MCF 10A (cell line): ENCODE data around the gene ANK2. TPM values are rescaled to one million over a fixed set of nuclear protein-coding genes. Genes with fewer than 3 reads are reported as not detected.

Experiments
- BruUV-seq: library from RNA; stranded (reverse); fragments of 400-500 nt; replicated peaks from 2 replicates; lab custom pipeline; 2021; lab: Mats Ljungman, UMichigan
- CTCF ChIA-PET: fragments of 300-600 bp; sonication (Branson Sonifier 250); formaldehyde crosslinking; extraction: SDS; loops from one replicate; lab custom pipeline; 2021; ENCODE audit warnings: antibody characterized with exemption, inconsistent platforms; lab: Yijun Ruan, JAX
- POLR2A ChIA-PET: fragments of 300-600, 350-650 bp; sonication (Branson Sonifier 250); formaldehyde crosslinking; extraction: SDS; loops from one replicate; lab custom pipeline; 2020; ENCODE audit warnings: antibody characterized with exemption, inconsistent platforms; lab: Yijun Ruan, JAX
- DNase-seq: peaks from one replicate; pipeline ENCODE4 v3.0.0-alpha.2; 2018; ENCODE audit not compliant: unreplicated experiment
- H3K27ac Mint-ChIP-seq: one replicate; pipeline ENCODE4 v1.8.0; 2022; ENCODE audit warnings: mild to moderate bottlenecking, low read depth, mixed read lengths; ENCODE audit not compliant: unreplicated experiment
- H3K27me3 Mint-ChIP-seq: one replicate; pipeline ENCODE4 v1.8.0; 2022; ENCODE audit warnings: mixed read lengths; ENCODE audit not compliant: insufficient read depth, unreplicated experiment
- H3K36me3 Mint-ChIP-seq: one replicate; pipeline ENCODE4 v1.8.0; 2022; ENCODE audit warnings: mild to moderate bottlenecking, moderate library complexity, mixed read lengths; ENCODE audit not compliant: insufficient read depth, unreplicated experiment
- H3K4me1 Mint-ChIP-seq: one replicate; pipeline ENCODE4 v1.8.0; 2022; ENCODE audit warnings: mixed read lengths; ENCODE audit not compliant: insufficient read depth, unreplicated experiment
- H3K4me3 Mint-ChIP-seq: one replicate; pipeline ENCODE4 v1.8.0; 2022; ENCODE audit warnings: mild to moderate bottlenecking, moderate library complexity, mixed read lengths; ENCODE audit not compliant: unreplicated experiment
- H3K9me3 Mint-ChIP-seq: one replicate; pipeline ENCODE4 v1.8.0; 2022; ENCODE audit warnings: mixed read lengths; ENCODE audit not compliant: unreplicated experiment
- intact Hi-C: fragments of 100-400 bp; cut with micrococcal nuclease; formaldehyde crosslinking; loops from 2 replicates; pipeline ENCODE4 v1.14.1; 2022
- total RNA-seq: library from RNA; stranded (reverse); gene quantifications from 2 replicates; pipeline ENCODE4 v1.2.3, GENCODE V29; 2022
- TF ChIP-seq, protein P1 (sequence below): fragments of 200-600 bp; IDR thresholded peaks from one replicate; pipeline ENCODE4 v1.8.0; 2022; ENCODE audit warnings: antibody characterized with exemption, mild to moderate bottlenecking; ENCODE audit not compliant: unreplicated experiment

Gene ANK2
- total RNA-seq, 1 experiment from 2014 or later: 37.4 TPM

DNA sequence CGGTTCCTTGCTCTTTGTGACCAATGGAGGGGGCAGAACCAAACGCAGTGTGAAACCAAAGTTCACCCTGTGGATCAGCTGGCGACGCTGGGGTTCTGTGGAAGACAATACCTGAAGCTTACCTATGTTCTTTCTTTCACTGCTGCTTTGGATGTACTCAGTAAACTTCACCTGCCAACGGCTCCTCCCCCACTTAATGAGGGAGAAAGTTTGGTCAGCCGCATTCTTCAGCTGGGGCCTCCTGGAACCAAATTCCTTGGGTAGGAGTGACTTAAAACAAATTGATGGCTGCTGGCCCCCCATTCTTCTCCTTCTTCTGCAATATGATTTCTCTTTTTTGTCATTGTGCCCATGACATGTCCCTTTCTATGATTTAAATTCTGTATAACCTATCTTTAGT is 282.4 kb downstream of the ANK2 start:
- ChIA-PET CTCF (no interaction called here), POLR2A (no interaction called here)
- no TSS peak for BruUV-seq
- Mint-ChIP-seq H3K4me1 (peaks cover 4% of the 10 kb centered on the region), H3K9me3 (no peaks in the 10 kb centered on the region), H3K4me3 (no peak overlapping the region), H3K27me3 (no peaks in the 10 kb centered on the region), H3K27ac (no peak overlapping the region), H3K36me3 (no peaks in the 10 kb centered on the region)
- no peak for DNase-seq
- intact Hi-C loops: no loop called here
- TF ChIP-seq, protein P1, sequence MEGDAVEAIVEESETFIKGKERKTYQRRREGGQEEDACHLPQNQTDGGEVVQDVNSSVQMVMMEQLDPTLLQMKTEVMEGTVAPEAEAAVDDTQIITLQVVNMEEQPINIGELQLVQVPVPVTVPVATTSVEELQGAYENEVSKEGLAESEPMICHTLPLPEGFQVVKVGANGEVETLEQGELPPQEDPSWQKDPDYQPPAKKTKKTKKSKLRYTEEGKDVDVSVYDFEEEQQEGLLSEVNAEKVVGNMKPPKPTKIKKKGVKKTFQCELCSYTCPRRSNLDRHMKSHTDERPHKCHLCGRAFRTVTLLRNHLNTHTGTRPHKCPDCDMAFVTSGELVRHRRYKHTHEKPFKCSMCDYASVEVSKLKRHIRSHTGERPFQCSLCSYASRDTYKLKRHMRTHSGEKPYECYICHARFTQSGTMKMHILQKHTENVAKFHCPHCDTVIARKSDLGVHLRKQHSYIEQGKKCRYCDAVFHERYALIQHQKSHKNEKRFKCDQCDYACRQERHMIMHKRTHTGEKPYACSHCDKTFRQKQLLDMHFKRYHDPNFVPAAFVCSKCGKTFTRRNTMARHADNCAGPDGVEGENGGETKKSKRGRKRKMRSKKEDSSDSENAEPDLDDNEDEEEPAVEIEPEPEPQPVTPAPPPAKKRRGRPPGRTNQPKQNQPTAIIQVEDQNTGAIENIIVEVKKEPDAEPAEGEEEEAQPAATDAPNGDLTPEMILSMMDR: no peak

DNA sequence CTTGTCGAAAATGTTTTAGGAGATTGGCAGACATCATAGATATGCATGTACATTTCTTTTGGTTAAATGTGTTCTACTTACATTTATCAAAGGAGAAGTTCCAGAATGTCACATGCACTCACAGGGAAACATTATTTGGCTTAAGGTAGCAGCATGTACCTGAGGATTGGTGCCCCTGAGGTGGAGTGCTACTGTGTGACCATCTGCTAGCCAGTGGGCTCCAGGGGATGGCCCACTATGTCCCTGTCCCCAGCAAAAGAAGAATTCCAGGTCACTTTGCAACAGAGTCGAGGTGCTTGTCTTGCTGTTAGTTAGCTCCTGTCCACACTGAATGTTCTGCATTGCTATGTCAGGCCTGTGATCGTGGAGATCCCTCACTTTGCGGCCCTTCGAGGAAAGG is 283.2 kb downstream of the ANK2 start:
- no peaks in the 10 kb centered on the region for H3K27me3 Mint-ChIP-seq
- ChIA-PET CTCF (no interaction called here), POLR2A (no interaction called here)
- intact Hi-C loops: no loop called here
- H3K4me3 Mint-ChIP-seq: no peak overlapping the region
- no peak overlapping the region for H3K27ac Mint-ChIP-seq
- no TSS peak for BruUV-seq
- no peaks in the 10 kb centered on the region for H3K36me3 Mint-ChIP-seq
- peaks cover 4% of the 10 kb centered on the region for H3K4me1 Mint-ChIP-seq
- TF ChIP-seq, protein P1: no peak
- H3K9me3 Mint-ChIP-seq: no peaks in the 10 kb centered on the region
- DNase-seq: no peak

DNA sequence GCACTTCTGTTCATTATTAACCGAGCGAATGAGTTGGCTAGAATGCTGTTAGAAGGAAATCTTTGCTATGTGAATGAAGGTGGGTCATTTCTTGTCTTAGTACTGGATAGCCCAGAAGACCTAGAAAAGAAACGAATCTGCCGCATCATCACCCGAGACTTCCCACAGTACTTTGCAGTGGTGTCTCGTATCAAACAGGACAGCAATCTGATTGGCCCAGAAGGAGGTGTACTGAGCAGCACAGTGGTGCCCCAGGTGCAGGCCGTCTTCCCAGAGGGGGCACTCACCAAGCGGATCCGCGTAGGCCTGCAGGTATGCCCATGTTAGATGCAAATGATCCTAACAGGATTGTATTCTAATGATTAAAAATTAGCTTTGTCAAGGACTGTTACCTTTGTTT is 286.3 kb downstream of the ANK2 start:
- Mint-ChIP-seq H3K27me3 (no peaks in the 10 kb centered on the region), H3K4me3 (no peak overlapping the region), H3K9me3 (no peaks in the 10 kb centered on the region), H3K27ac (no peak overlapping the region), H3K36me3 (no peaks in the 10 kb centered on the region), H3K4me1 (peaks cover 4% of the 10 kb centered on the region)
- TF ChIP-seq, protein P1: no peak
- no TSS peak for BruUV-seq
- POLR2A ChIA-PET: no interaction called here
- CTCF ChIA-PET: interaction anchor here (0.5 to 1.1 kb wide), 5 partner anchors 11 to 692 kb away, joined by 3 to 6 read pairs (median 3); no protein-coding TSS in a partner anchor
- intact Hi-C loops: no loop called here
- DNase-seq: no peak

DNA sequence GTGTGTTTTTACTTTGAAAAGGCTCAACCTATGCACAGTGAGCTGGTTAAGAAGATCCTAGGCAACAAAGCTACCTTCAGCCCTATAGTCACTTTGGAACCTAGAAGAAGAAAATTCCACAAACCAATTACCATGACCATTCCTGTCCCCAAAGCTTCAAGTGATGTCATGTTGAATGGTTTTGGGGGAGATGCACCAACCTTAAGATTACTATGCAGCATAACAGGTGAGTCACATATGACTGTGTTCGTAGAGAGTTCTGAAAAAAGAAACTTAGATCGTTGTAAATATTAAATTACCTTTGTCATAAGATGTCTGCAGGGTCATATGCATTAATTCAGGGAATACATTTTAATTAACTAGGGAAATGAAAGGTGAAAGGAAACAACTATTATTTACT is 287.1 kb downstream of the ANK2 start:
- BruUV-seq: no TSS peak
- peaks cover 4% of the 10 kb centered on the region for H3K4me1 Mint-ChIP-seq
- no peaks in the 10 kb centered on the region for H3K27me3 Mint-ChIP-seq
- TF ChIP-seq, protein P1: no peak
- no peak overlapping the region for H3K4me3 Mint-ChIP-seq
- H3K36me3 Mint-ChIP-seq: no peaks in the 10 kb centered on the region
- H3K9me3 Mint-ChIP-seq: peaks cover 3% of the 10 kb centered on the region
- intact Hi-C loops: no loop called here
- CTCF ChIA-PET: interaction anchor here (0.6 to 1.1 kb wide), 4 partner anchors 10 to 693 kb away, joined by 3 to 6 read pairs (median 3); no protein-coding TSS in a partner anchor
- no peak overlapping the region for H3K27ac Mint-ChIP-seq
- DNase-seq: no peak
- POLR2A ChIA-PET: no interaction called here
